Neural cell (in vitro differentiated cells): ENCODE data around the gene SMCO2.

Source experiments
- EP300 ChIP-seq: fragments of 450-650 bp; conservative IDR thresholded peaks from 2 replicates; pipeline ENCODE4 v1.6.1; 2014; ENCODE audit warnings: antibody characterized with exemption, mild to moderate bottlenecking, moderate library complexity; ENCODE audit not compliant: poor library complexity, severe bottlenecking
- EZH2 ChIP-seq: fragments of 200-600, 300-800 bp; shearing (Covaris generic), sonication (generic); IDR thresholded peaks from 2 replicates; pipeline ENCODE4 v1.6.1; 2014; ENCODE audit warnings: antibody characterized with exemption, low read length, borderline replicate concordance, mild to moderate bottlenecking; ENCODE audit not compliant: insufficient read depth, poor library complexity, severe bottlenecking
- MXI1 ChIP-seq: fragments of 450-650 bp; conservative IDR thresholded peaks from 2 replicates; pipeline ENCODE4 v1.6.1; 2014; ENCODE audit warnings: antibody characterized with exemption, mild to moderate bottlenecking; ENCODE audit not compliant: poor library complexity, severe bottlenecking
- POLR2AphosphoS5 ChIP-seq: IDR thresholded peaks from 2 replicates; pipeline ENCODE4 v1.6.1; 2012
- RAD21 ChIP-seq: fragments of 450-650 bp; conservative IDR thresholded peaks from 2 replicates; pipeline ENCODE4 v1.6.1; 2014; ENCODE audit warnings: antibody characterized with exemption, mild to moderate bottlenecking, moderate library complexity
- SMC3 ChIP-seq: fragments of 450-650 bp; conservative IDR thresholded peaks from 2 replicates; pipeline ENCODE4 v1.6.1; 2014; ENCODE audit warnings: antibody characterized with exemption, mild to moderate bottlenecking, moderate library complexity; ENCODE audit not compliant: poor library complexity
- TAF1 ChIP-seq: IDR thresholded peaks from 2 replicates; pipeline ENCODE4 v1.6.1; 2012; ENCODE audit warnings: low read depth
- TF ChIP-seq, protein P1 (sequence below): fragments of 450-650 bp; IDR thresholded peaks from 2 replicates; pipeline ENCODE4 v1.5.1; 2014; ENCODE audit warnings: antibody characterized with exemption, mild to moderate bottlenecking, moderate library complexity; ENCODE audit not compliant: poor library complexity, severe bottlenecking
- TF ChIP-seq, protein P2 (sequence below): IDR thresholded peaks from 2 replicates; pipeline ENCODE4 v1.6.1; 2012; ENCODE audit warnings: borderline replicate concordance

DNA sequence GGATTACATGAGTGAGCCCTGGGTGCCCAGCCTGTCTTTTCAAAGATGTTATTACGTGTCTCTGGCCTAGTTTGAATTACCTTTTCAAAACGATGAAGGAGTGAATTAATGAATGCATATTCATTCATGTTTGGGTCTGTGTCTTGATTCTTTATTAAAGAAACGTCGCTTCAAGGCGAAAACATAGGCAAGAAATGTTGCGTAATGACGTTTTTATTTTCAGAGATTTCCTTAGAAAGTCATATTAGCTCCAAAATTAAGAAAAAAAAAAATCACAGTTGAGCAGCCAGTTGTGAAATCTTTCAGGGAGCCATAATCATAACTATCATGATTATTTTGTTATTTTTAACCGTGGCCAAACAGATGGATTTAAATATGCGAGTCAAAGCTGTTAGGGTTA lies 81.0 kb downstream of the SMCO2 start:
- TF ChIP-seq, protein P1, sequence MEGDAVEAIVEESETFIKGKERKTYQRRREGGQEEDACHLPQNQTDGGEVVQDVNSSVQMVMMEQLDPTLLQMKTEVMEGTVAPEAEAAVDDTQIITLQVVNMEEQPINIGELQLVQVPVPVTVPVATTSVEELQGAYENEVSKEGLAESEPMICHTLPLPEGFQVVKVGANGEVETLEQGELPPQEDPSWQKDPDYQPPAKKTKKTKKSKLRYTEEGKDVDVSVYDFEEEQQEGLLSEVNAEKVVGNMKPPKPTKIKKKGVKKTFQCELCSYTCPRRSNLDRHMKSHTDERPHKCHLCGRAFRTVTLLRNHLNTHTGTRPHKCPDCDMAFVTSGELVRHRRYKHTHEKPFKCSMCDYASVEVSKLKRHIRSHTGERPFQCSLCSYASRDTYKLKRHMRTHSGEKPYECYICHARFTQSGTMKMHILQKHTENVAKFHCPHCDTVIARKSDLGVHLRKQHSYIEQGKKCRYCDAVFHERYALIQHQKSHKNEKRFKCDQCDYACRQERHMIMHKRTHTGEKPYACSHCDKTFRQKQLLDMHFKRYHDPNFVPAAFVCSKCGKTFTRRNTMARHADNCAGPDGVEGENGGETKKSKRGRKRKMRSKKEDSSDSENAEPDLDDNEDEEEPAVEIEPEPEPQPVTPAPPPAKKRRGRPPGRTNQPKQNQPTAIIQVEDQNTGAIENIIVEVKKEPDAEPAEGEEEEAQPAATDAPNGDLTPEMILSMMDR, result no peak
- TF ChIP-seq EP300, result no peak
- no peak for TF ChIP-seq POLR2AphosphoS5
- TF ChIP-seq RAD21, result no peak
- TF ChIP-seq EZH2, result no peak
- TF ChIP-seq, protein P2, sequence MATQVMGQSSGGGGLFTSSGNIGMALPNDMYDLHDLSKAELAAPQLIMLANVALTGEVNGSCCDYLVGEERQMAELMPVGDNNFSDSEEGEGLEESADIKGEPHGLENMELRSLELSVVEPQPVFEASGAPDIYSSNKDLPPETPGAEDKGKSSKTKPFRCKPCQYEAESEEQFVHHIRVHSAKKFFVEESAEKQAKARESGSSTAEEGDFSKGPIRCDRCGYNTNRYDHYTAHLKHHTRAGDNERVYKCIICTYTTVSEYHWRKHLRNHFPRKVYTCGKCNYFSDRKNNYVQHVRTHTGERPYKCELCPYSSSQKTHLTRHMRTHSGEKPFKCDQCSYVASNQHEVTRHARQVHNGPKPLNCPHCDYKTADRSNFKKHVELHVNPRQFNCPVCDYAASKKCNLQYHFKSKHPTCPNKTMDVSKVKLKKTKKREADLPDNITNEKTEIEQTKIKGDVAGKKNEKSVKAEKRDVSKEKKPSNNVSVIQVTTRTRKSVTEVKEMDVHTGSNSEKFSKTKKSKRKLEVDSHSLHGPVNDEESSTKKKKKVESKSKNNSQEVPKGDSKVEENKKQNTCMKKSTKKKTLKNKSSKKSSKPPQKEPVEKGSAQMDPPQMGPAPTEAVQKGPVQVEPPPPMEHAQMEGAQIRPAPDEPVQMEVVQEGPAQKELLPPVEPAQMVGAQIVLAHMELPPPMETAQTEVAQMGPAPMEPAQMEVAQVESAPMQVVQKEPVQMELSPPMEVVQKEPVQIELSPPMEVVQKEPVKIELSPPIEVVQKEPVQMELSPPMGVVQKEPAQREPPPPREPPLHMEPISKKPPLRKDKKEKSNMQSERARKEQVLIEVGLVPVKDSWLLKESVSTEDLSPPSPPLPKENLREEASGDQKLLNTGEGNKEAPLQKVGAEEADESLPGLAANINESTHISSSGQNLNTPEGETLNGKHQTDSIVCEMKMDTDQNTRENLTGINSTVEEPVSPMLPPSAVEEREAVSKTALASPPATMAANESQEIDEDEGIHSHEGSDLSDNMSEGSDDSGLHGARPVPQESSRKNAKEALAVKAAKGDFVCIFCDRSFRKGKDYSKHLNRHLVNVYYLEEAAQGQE, result no peak
- no peak for TF ChIP-seq SMC3
- no peak for TF ChIP-seq TAF1
- TF ChIP-seq MXI1, result no peak
